ENCODE data around the gene NOTCH4. TPM values are rescaled to one million over a fixed set of nuclear protein-coding genes. Genes with fewer than 3 reads are reported as not detected.
A peak's percentile ranks its signal among the peaks of the same experiment; 100 is the strongest.

Gene NOTCH4
- total RNA-seq, 1 experiment from 2014 or later: 4.9 TPM

GRCh38 chr6:32184084-32184640, 39.7 kb downstream of the NOTCH4 start, which contains the start of gene AGER:
Gene AGER (minus strand): TSS chr6:32184253. CDS start chr6:32184222, 31 bp downstream.
- peaks cover 4% of the 10 kb centered on the region; the same call in 1 of the 2 replicates for H3K4me1 ChIP-seq
- no peak within 1 kb of the TSS for H3K27ac ChIP-seq
- no peak within 1 kb of the TSS for H3K4me3 ChIP-seq
- H3K36me3 ChIP-seq: peaks cover 4% of the 10 kb centered on the region; the same call in 1 of the 2 replicates
- no peaks in the 10 kb centered on the region for H3K9me3 ChIP-seq (replicated peaks)
- DNase-seq: no peak
- no peaks in the 10 kb centered on the region for H3K27me3 ChIP-seq

GRCh38 chr6:32183483-32184083, 40.3 kb downstream of the NOTCH4 start:
- Histone ChIP-seq H3K27me3 (no peaks in the 10 kb centered on the region), H3K36me3 (peaks cover 4% of the 10 kb centered on the region; the same call in 1 of the 2 replicates), H3K9me3 (replicated peaks) (no peaks in the 10 kb centered on the region), H3K27ac (no peak overlapping the region), H3K4me3 (no peak overlapping the region), H3K4me1 (peaks cover 2% of the 10 kb centered on the region; the same call in 1 of the 2 replicates)
- no peak for DNase-seq

DNA sequence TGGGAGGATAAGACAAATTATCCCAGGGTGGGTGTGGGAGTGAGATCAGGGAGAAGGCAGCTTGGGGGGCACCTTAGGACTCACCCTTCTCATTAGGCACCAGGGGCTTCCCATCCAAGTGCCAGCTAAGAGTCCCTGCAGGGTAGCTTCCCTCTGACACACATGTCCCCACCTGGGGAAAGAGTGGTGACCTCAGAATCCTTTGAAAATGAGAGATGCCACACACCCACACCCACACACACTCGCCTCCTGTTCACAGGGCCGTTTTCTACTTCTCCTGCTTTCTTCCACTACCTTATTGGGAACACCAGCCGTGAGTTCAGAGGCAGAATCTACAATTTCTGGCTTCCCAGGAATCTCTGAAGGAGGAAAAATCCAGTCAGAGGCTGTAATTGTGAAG, 40.8 kb downstream of the NOTCH4 start:
- Histone ChIP-seq H3K4me3 (no peak overlapping the region), H3K27me3 (no peaks in the 10 kb centered on the region), H3K4me1 (no peaks in the 10 kb centered on the region), H3K9me3 (replicated peaks) (no peaks in the 10 kb centered on the region), H3K36me3 (peaks cover 4% of the 10 kb centered on the region; the same call in 1 of the 2 replicates), H3K27ac (no peak overlapping the region)
- no peak for DNase-seq

DNA sequence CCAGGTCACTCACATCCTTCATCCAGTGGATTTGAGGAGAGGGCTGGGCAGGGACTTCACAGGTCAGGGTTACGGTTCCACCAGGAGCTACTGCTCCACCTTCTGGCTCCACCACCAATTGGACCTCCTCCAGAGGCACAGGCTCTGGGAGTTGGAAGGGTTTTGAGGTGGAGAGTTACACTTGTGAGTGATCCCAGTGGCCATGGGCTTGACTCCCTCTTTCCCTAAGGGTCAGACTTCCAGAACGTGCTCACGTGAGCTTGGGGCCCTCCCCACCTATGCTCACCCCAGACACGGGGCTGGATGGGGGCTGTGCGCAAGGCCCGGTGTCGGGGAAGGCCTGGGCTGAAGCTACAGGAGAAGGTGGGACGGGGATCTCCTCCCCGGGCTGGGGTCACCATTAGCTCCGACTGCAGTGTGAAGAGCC, 41.3 kb downstream of the NOTCH4 start:
- H3K9me3 ChIP-seq (replicated peaks): no peaks in the 10 kb centered on the region

GRCh38 chr6:32181915-32182529, 41.8 kb downstream of the NOTCH4 start:
- Histone ChIP-seq H3K9me3 (replicated peaks) (no peaks in the 10 kb centered on the region), H3K4me3 (no peak overlapping the region), H3K36me3 (peaks cover 4% of the 10 kb centered on the region; the same call in 1 of the 2 replicates), H3K27ac (no peak overlapping the region), H3K27me3 (no peaks in the 10 kb centered on the region), H3K4me1 (no peaks in the 10 kb centered on the region)
- DNase-seq: no peak

More for the DNA sequence above, 41.3 kb downstream of the NOTCH4 start:
- peaks cover 4% of the 10 kb centered on the region; the same call in 1 of the 2 replicates for H3K36me3 ChIP-seq
- no peak overlapping the region for H3K4me3 ChIP-seq
- no peak for DNase-seq
- no peaks in the 10 kb centered on the region for H3K4me1 ChIP-seq
- H3K27me3 ChIP-seq: no peaks in the 10 kb centered on the region
- H3K27ac ChIP-seq: no peak overlapping the region

DNA sequence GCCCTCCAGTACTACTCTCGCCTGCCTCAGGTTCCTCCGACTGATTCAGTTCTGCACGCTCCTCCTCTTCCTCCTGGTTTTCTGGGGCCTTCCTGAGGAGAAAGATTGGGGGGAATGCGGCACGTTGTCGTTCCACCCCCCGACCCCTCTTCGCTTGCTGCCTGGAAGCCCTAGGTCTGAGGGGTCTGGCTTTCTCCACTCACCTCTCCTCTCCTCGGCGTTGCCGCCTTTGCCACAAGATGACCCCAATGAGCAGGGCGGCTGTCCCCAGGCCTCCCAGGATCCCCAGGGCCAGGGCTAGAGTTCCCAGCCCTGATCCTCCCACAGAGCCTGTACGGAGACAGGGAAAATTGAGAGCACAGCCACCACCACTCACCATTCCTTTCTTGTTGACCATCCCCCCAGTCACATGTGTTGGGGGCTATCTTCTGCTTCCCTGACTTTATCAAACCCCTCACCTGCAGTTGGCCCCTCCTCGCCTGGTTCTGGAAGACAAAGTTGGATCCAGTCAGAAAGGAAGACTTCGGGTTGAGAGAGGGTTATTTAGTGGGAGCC, 42.6 kb downstream of the NOTCH4 start:
- no peaks in the 10 kb centered on the region for H3K27me3 ChIP-seq
- H3K4me1 ChIP-seq: no peaks in the 10 kb centered on the region
- H3K27ac ChIP-seq: no peak overlapping the region
- no peak for DNase-seq
- no peak overlapping the region for H3K4me3 ChIP-seq
- no peaks in the 10 kb centered on the region for H3K36me3 ChIP-seq
- H3K9me3 ChIP-seq (replicated peaks): no peaks in the 10 kb centered on the region

DNA sequence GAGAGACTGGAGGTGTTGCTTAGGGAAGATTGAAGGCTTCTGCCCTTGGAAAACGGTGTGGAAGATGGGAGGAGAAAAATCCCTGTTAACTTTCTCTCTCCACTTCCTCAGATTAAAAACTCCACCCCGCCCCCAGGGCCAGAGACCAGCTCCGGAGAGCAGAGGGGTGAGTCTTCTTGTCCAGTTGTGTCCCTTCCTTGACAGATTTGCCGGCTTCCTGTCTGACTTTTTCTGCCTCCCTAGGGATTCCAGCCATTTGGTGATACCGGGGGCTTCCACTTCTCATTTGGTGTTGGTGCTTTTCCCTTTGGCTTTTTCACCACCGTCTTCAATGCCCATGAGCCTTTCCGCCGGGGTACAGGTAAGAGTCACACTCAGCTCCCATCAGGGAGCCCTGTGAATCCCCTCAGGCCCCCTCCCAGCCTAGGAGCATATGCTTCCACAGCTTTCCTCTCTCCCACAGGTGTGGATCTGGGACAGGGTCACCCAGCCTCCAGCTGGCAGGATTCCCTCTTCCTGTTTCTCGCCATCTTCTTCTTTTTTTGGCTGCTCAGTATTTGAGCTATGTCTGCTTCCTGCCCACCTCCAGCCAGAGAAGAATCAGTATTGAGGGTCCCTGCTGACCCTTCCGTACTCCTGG, 44.0 kb downstream of the NOTCH4 start:
- no peak overlapping the region for H3K4me3 ChIP-seq
- DNase-seq: no peak
- no peak overlapping the region for H3K27ac ChIP-seq

GRCh38 chr6:32178547-32179440, 45.1 kb downstream of the NOTCH4 start:
- Histone ChIP-seq H3K9me3 (replicated peaks) (no peaks in the 10 kb centered on the region), H3K27me3 (no peaks in the 10 kb centered on the region), H3K4me3 (peak overlapping the region; percentile 62), H3K36me3 (no peaks in the 10 kb centered on the region), H3K4me1 (peaks cover 5% of the 10 kb centered on the region; the same call in 1 of the 2 replicates), H3K27ac (peak overlapping the region; percentile 80)
- DNase-seq: no peak

More for the DNA sequence above, 44.0 kb downstream of the NOTCH4 start:
- Histone ChIP-seq H3K4me1 (peaks cover 3% of the 10 kb centered on the region; the same call in 1 of the 2 replicates), H3K27me3 (no peaks in the 10 kb centered on the region), H3K36me3 (no peaks in the 10 kb centered on the region), H3K9me3 (replicated peaks) (no peaks in the 10 kb centered on the region)

DNA sequence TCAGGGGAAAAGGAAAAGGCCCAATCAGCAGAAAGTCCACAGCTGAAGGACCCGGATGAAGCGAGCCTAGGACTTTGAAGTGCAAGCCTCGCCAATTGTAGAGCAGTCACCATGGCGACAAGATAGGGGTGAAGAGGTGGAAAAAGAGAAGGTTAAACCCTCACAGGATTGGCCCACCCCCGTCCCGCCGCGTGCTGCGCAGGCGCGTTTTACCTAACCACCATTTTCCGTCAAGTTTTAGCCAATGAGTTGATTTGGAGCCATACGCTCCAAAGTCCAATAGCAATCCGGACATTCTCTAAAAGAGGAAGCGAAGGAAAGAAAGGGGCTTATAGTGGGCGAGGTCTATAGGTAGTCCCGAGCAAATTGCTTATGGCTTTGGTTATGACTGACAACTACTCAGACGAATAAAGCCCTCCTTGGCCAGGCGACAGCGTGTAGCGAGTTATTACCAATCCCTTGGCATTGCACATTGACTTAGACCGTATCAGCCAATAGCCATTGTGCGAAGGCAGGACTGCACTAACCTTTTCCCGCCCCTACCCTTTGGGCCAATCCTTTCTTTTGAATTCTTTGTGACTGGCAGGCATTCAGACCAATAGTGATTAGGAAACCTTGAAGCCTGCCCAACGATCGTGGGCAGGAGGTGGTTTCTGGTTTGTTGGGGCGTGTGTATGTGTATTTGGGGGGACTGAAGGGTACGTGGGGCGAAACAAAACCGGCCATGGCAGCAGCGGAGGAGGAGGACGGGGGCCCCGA, 45.9 kb downstream of the NOTCH4 start, which contains the start of gene RNF5:
RNF5 (plus strand) TSS at position 618 of the 759 bp plus-strand sequence; CDS start at position 725, 107 bp downstream.
- H3K36me3 ChIP-seq: no peaks in the 10 kb centered on the region
- peaks cover 5% of the 10 kb centered on the region; the same call in 1 of the 2 replicates for H3K4me1 ChIP-seq
- H3K4me3 ChIP-seq: peak within 1 kb of the TSS; percentile 62
- H3K27me3 ChIP-seq: no peaks in the 10 kb centered on the region
- DNase-seq: peak; percentile 98 to 99
- no peaks in the 10 kb centered on the region for H3K9me3 ChIP-seq (replicated peaks)
- peak within 1 kb of the TSS; percentile 80 for H3K27ac ChIP-seq

DNA sequence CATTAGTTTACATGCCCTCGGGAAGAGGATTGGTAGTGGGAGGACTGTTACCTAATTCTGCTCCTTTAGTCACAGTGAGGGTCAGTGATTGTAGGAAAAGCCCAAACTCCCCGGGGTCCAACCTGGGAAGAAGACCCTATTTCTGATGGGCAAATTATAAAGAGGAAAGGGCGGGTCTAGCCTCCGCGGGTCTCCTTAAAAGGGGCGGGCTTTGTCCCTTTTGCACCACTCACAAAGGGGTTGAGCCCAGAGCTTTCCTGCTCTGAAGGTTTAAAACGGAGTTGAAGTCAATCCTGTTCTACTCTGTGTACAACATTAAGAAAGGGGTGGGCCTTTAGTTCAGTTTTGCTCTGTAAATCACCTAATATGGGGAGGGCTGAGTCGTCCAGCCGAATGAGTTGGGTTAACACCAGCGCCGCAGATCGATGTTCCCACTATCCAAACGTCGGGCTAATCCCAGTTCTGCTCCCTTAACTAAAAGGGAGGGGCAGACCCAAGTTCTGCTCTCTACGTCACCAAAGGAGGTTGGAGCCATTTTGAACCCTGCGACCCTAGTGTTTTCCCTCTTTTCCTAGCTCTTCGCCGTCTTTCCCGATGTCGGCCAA, 46.6 kb downstream of the NOTCH4 start:
- no peaks in the 10 kb centered on the region for H3K27me3 ChIP-seq
- H3K4me3 ChIP-seq: peak overlapping the region; percentile 62
- H3K36me3 ChIP-seq: no peaks in the 10 kb centered on the region
- H3K9me3 ChIP-seq (replicated peaks): no peaks in the 10 kb centered on the region
- H3K27ac ChIP-seq: peak overlapping the region; percentile 80
- H3K4me1 ChIP-seq: peaks cover 5% of the 10 kb centered on the region; the same call in 1 of the 2 replicates
- DNase-seq: peak; percentile 67 to 78

DNA sequence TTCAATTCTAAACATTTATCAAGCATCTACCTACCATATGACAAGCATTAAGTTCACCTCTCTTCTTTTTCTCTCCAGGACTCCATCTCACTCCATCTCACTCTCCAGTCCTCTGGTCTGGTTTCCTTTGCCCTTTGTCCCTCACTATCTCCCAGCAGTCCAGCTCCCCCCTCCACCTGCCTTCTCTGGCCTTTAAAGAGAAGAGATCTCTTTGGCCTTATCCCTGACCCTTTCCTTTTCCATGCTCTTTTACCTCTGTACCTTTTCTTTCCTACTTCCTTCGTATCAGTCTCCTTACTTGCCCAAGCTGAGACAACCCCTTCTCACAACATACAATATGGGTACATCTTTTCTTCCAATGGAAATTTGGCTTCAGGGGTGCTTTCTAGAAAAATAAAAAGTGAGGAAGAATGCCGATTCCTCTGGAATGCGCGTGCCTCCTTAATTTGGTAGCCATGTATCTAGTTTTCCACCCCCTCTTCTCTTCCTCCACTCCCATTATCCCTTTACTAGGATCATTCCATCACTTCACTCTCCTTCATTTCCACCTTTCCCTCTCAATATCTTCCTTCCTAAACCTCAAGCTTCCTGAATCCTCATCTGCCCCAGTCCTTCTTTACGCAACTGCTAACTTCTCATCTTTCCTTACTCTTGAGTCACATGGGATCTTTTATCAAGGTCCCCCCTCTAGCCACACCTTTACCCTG, 47.2 kb downstream of the NOTCH4 start:
- no peaks in the 10 kb centered on the region for H3K36me3 ChIP-seq
- peak overlapping the region; percentile 62 for H3K4me3 ChIP-seq
- H3K4me1 ChIP-seq: peaks cover 5% of the 10 kb centered on the region; the same call in 1 of the 2 replicates
- no peaks in the 10 kb centered on the region for H3K9me3 ChIP-seq (replicated peaks)
- peak overlapping the region; percentile 80 for H3K27ac ChIP-seq
- H3K27me3 ChIP-seq: no peaks in the 10 kb centered on the region
- DNase-seq: no peak

- Histone ChIP-seq H3K4me1 (peaks cover 5% of the 10 kb centered on the region; the same call in 1 of the 2 replicates), H3K9me3 (replicated peaks) (no peaks in the 10 kb centered on the region), H3K27me3 (no peaks in the 10 kb centered on the region), H3K36me3 (0 out of 2 replicates have a peak, but pooled peaks cover 2% of the 10 kb centered on the region), H3K27ac (peak within 1 kb of the TSS; percentile 80), H3K4me3 (peak within 1 kb of the TSS; percentile 62)
- peak; percentile 96 to 97 for DNase-seq
These were observed 48.0 kb downstream of the NOTCH4 start, which contains the start of gene AGPAT1 for GRCh38 chr6:32175711-32176475. Gene AGPAT1 (minus strand): TSS chr6:32176084. CDS start chr6:32171496, 4,588 bp downstream.

All from SJCRH30 (cell line).